GM19438 (cell line): Measurements from ENCODE around the gene TXNL4A.
A peak's percentile ranks its signal among the peaks of the same experiment; 100 is the strongest.

Experiments
- ATAC-seq: cut with Tn5 transposase; IDR thresholded peaks from one replicate; pipeline ENCODE4 v1.9.1; 2021; ENCODE audit warnings: low read depth; ENCODE audit not compliant: unreplicated experiment

The TXNL4A gene

DNA sequence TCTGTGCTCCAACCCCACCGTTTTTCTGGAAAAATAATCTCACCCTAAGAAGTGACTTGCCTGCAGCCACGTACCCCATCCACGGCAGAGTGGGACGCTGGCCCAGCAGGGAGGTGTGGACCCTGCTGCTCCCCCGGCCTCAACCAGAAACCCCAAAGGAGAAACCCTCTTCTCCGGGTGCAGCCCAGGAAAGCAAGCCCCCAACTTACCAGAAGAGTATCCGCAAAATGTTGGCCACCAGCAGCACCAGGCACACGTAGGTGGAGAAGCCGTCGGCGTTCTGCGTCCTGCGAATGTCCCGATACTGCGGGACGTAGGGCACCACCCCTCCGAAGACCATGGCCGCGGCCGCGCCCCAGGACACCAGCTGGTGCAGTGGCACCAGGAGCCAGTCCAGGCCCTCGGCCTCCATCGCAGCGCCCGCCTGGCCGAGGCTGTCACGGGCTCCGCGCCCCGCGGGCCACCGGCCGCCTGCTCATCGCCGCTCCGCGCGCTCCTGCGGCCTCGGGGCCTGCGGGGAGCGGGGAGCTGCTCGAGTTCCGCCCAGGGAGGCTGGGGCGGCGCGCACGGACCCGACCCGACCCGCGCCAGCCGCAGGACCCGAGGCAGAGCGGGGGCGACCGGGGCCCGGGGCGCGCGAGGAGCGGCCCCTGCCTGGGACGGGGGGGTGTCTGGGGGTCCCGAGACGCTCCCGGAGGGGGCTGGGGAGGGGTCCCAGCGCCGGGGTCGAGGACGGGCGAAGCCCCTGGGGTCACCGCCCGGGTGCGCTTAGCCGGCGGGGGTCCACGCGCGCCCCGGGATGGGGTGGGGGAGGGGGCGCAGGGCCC, 37.6 kb downstream of the TXNL4A start:
- peak; percentile 37 for ATAC-seq

DNA sequence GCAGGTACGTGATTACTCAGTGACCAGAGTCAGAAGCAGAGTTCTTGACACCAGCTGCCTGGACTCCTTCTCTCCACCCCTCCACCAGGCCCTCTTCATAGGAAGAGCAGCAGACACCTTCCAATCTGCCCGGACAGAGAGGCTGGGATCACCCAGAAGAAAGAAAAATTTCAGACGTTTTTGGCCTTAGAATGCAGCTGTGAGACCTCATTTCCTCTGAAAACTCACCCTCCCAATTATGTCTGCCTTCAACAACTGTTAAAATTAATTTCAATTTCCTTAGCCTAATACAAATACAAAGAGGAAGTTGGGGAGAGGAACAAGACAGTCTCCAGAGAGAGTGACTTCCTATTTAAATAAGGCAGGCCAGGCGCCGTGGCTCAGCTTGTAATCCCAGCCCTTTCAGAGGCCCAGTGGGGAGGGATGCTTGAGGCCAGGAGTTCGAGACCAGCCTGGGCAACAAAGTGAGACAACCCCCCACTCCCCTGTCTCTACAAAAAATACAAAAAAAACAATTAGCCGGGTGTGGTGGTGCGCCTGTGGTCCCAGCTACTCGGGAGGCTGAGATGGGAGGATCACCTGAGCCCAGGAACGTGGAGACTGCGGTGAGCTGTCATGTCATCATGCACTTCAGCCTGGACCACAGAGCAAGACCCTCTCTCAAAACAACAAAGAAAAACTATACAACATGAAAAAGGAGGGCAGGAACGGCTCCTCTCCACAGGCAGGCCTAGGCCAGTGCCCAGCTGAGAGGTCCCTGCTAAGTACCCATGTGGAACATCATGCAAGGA, 38.5 kb downstream of the TXNL4A start:
- no peak for ATAC-seq

GRCh38 chr18:79948719-79949411, 39.5 kb downstream of the TXNL4A start:
- no peak for ATAC-seq

- no peak for ATAC-seq
These were observed 40.3 kb downstream of the TXNL4A start for GRCh38 chr18:79947881-79948610.

GRCh38 chr18:79947054-79947755, 41.2 kb downstream of the TXNL4A start:
- ATAC-seq, result no peak

DNA sequence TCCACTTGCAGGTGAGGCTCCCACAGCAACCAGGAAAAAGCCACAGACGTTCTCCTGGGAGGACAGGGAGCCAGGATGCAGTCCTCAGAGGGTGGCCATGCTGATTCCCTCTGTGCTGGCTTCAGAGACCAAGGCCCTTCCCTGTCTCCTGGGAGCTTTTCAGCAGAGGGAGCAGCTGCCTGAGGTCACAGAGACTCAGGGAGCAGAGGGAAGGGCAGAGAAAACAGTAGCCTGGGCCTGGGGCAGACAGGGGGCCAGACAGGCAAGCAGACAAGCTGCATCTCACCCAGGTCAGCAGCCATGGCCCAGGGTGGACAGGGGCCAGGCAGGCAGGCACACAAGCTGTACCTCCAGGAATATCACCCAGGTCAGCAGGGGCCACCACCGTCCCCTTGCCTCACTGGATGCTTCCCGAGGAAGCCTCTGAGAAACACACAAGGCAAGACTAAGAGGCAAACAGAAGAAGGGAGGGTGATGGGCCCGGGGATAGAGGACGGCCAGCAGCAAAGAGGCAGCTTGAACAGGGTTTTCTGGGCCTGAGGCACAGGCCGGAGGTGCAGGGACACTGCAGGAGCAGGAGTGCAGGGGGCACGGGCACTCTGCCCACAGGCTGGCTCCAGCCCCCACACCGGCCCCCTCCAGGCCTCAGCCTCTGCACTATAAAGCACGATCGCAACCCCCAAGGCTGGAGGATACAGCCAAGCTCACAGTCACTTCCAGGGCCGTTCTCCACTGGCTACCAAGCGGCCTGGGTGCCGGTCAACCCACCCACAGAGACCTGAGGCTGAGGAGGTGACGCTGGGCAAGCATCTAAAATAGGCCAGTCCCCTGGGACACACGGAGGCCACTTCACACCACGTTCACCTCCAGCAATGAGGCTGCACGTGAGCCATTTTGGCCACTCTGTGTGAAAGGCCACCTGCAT, 43.0 kb downstream of the TXNL4A start:
- no peak for ATAC-seq

GRCh38 chr18:79944746-79945117, 43.6 kb downstream of the TXNL4A start:
- no peak for ATAC-seq

DNA sequence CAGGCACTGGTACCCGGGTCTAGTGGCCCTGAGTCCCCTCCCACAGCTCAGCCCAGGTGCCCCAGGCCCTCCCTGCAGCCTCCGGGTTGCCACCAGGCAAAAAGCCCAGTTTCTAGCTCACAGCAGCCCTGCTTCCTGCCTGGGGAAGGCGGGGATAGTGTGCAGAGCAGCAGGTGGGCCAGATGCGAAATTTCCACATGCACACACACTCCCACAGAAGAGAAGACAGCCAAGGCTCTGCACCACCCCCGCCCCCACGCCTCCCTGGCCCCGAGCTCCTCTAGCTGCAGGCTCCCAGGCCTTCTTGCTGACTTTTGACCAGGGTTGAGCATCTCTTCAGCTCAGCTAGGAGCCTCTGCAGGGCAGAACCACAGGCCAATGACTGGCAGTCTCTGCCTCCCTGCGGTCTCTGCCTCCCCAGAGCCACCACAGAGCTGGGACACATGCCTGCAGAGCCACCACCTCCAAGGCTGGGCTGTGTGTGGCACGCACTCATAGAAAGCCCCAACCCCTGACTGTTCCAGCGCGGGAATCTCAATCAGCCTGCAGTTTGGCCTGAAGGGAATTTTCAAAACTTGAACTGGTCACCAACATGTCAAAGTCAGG, 44.1 kb downstream of the TXNL4A start:
- ATAC-seq, result no peak

DNA sequence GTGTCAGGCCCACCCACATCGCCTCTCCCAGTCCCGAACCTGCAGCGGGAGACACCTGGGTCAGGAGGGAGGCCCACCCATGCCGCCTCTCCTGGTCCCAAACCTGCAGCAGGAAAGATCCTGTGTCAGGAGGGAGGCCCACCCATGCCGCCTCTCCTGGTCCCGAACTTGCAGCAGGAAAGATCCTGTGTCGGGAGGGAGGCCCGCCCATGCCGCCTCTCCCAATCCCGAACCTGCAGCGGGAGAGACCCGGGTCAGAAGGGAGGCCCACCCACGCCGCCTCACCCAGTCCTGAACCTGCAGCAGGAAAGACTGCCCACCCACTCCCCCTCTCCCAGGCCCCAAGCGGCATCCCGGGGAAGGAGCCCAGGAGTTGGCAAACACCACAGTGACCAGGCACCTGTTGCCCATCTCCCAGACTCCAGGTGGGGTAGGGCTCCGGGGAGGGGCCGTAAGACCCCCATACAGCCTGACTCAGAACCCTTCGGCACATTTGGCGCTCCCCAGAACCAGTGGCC, 44.7 kb downstream of the TXNL4A start:
- ATAC-seq, result no peak

GRCh38 chr18:79942786-79943607, 45.4 kb downstream of the TXNL4A start:
- ATAC-seq, result no peak

- ATAC-seq, result no peak
These were observed 46.2 kb downstream of the TXNL4A start for GRCh38 chr18:79942211-79942610.

GRCh38 chr18:79941473-79942119, 46.8 kb downstream of the TXNL4A start:
- no peak for ATAC-seq

- no peak for ATAC-seq
These were observed 47.4 kb downstream of the TXNL4A start for GRCh38 chr18:79940814-79941472.

DNA sequence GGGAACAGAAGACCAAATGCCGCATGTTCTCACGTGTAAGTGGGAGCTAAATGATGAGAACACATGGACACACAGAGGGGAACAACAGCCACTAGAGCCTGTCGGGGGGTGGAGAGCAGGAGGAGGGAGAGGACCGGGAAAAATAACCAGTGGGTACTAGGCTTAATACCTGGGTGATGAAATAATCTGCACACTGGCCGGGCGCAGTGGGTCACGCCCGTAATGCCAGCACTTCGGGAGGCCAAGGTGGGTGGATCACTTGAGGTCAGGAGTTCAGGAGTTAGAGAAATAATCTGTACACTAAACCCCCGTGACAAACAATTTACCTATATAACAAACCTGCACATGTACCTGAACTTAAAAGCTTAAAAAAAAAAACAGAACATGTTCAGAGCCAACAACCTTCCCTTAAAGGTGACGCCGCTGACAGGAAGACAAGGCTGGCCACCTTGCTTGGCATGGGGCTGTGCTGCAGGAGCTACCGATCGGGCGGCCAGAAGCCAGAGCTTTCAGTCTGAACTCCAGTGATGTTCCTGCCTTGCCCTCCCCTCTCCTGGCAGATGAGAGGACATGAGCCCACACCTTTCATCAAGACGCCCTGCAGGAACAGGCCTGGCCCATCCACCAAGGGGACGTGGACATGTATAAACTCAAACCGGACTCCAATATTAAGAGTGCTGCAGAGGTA, 48.1 kb downstream of the TXNL4A start:
- no peak for ATAC-seq

DNA sequence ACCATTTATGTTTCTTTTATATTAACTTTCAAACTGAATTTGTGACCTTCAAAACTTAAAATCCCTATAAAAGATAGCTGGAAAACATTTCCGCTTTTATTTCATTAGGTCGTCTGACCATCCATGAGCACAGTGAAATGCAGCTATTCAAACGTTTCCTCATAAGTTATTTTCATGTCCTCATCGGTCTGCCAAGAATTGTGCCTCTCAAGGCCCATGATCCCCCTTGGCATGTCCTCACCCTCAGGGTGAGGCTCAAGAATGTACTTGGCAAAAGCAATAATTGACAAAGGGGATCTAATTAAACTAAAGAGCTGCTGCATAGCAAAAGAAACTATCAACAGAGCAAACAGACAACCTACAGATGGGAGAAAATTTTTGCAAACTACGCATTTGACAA, 49.3 kb downstream of the TXNL4A start:
- ATAC-seq, result no peak

DNA sequence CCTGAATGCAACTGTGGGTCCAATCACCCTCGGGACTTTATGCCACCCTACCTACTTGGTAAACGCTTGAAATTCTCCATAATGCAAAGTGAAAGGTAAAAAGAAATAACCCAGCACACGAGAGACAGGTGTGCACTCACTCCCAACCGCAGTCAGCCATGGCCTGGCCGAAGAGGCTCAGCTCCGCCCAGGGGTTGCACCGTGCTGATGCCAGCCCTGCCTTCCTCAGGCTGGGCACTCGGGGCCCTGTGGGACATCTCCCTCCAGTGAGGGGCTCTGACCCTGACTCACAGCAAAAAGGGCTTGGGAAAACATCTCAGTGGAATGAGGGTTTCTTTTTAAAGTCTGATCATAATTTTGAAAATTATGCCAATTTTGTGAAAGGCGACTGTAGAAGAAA, 50.2 kb downstream of the TXNL4A start:
- no peak for ATAC-seq
